OCI-LY7 (cell line): ENCODE data around the gene ARHGEF40. TPM values are rescaled to one million over a fixed set of nuclear protein-coding genes. Genes with fewer than 3 reads are reported as not detected.

Source experiments
- BruUV-seq: library from RNA; stranded (reverse); fragments of 400-500 nt; replicated peaks from 2 replicates; lab custom pipeline; 2021; lab: Mats Ljungman, UMichigan
- CTCF ChIA-PET: fragments of 300-600 bp; sonication (Branson Sonifier 250); formaldehyde crosslinking; loops from one replicate; lab custom pipeline; 2022; ENCODE audit warnings: antibody characterized with exemption; ENCODE audit not compliant: unreplicated experiment; lab: Charles Lee
- POLR2A ChIA-PET: fragments of 300-600 bp; sonication (Branson Sonifier 250); formaldehyde crosslinking; loops from one replicate; lab custom pipeline; 2022; ENCODE audit warnings: antibody characterized with exemption; lab: Charles Lee
- DNase-seq: peaks from one replicate; pipeline ENCODE4 v3.0.0-alpha.2; 2015; ENCODE audit warnings: low spot score
- H2AFZ ChIP-seq: fragments of 200-600 bp; sonication (generic), shearing (Covaris generic); 2 replicates; pipeline ENCODE4 v1.6.1; 2014; ENCODE audit warnings: mild to moderate bottlenecking, antibody characterized with exemption, low read length, moderate library complexity
- H3K27ac ChIP-seq: fragments of 200-600 bp; sonication (generic); 2 replicates; pipeline ENCODE4 v1.5.1; 2014; ENCODE audit warnings: mixed run types, low read depth, mild to moderate bottlenecking, moderate library complexity, low read length, inconsistent platforms; ENCODE audit not compliant: poor library complexity, severe bottlenecking
- H3K36me3 ChIP-seq: fragments of 200-600 bp; sonication (generic); 2 replicates; pipeline ENCODE4 v1.6.1; 2014; ENCODE audit warnings: mild to moderate bottlenecking, antibody characterized with exemption, low read length, moderate library complexity, mixed read lengths; ENCODE audit not compliant: insufficient read depth
- H3K4me1 ChIP-seq: fragments of 200-600 bp; sonication (generic); 2 replicates; pipeline ENCODE4 v1.5.1; 2014; ENCODE audit warnings: mild to moderate bottlenecking, low read length; ENCODE audit not compliant: insufficient read depth, poor library complexity, severe bottlenecking
- H3K4me2 ChIP-seq: fragments of 200-600 bp; sonication (generic); 2 replicates; pipeline ENCODE4 v1.6.1; 2014; ENCODE audit warnings: mild to moderate bottlenecking, low read length
- H3K4me3 ChIP-seq: fragments of 200-600 bp; sonication (generic); 2 replicates; pipeline ENCODE4 v1.5.1; 2014; ENCODE audit warnings: mild to moderate bottlenecking, low read depth, low read length; ENCODE audit not compliant: poor library complexity, severe bottlenecking
- H3K79me2 ChIP-seq: fragments of 200-600 bp; sonication (generic); 2 replicates; pipeline ENCODE4 v1.6.1; 2016; ENCODE audit warnings: low read depth, mild to moderate bottlenecking, low read length, moderate library complexity, mixed read lengths; ENCODE audit not compliant: insufficient read depth
- H3K9me2 ChIP-seq: fragments of 200-600 bp; sonication (generic); 2 replicates; pipeline ENCODE4 v1.6.1; 2016; ENCODE audit warnings: mild to moderate bottlenecking, low read length, mixed read lengths; ENCODE audit not compliant: insufficient read depth
- H3K9me3 ChIP-seq: fragments of 200-600 bp; sonication (generic); 2 replicates; pipeline ENCODE4 v1.6.1; 2014; ENCODE audit warnings: mild to moderate bottlenecking, mixed run types, low read length, mixed read lengths
- H4K20me1 ChIP-seq: fragments of 200-600 bp; sonication (generic); 2 replicates; pipeline ENCODE4 v1.6.1; 2014; ENCODE audit warnings: mild to moderate bottlenecking, antibody characterized with exemption, low read length, moderate library complexity, mixed read lengths; ENCODE audit not compliant: insufficient read depth
- EZH2phosphoT487 ChIP-seq: fragments of 200-600 bp; sonication (generic); IDR thresholded peaks from 2 replicates; pipeline ENCODE4 v1.6.1; 2018; ENCODE audit warnings: low read depth, borderline replicate concordance, mild to moderate bottlenecking, mixed run types, antibody characterized with exemption, low read length, moderate library complexity, mixed read lengths
- intact Hi-C: fragments of 100-400 bp; cut with micrococcal nuclease; formaldehyde crosslinking; loops from one replicate; pipeline ENCODE4 v1.10.0; 2022; ENCODE audit not compliant: unreplicated experiment
- total RNA-seq, 2 experiments: library from RNA; depleted of rRNA in 1 of 2; stranded (reverse); fragments of >200 nt in 1 of 2; shearing (Covaris generic) in 1 of 2; gene quantifications; 2 replicates each; pipeline ENCODE4 v1.2.3, GENCODE V29; 2014 to 2022
- TF ChIP-seq, protein P1 (sequence below): fragments of 200-600 bp; sonication (generic); conservative IDR thresholded peaks from 2 replicates; pipeline ENCODE4 v1.5.1; 2014; ENCODE audit warnings: mild to moderate bottlenecking, antibody characterized with exemption, low read length, moderate library complexity, mixed read lengths

Gene ARHGEF40
- total RNA-seq, 2 experiments from 2014 or later, result 1.3 to 2.0 TPM

DNA sequence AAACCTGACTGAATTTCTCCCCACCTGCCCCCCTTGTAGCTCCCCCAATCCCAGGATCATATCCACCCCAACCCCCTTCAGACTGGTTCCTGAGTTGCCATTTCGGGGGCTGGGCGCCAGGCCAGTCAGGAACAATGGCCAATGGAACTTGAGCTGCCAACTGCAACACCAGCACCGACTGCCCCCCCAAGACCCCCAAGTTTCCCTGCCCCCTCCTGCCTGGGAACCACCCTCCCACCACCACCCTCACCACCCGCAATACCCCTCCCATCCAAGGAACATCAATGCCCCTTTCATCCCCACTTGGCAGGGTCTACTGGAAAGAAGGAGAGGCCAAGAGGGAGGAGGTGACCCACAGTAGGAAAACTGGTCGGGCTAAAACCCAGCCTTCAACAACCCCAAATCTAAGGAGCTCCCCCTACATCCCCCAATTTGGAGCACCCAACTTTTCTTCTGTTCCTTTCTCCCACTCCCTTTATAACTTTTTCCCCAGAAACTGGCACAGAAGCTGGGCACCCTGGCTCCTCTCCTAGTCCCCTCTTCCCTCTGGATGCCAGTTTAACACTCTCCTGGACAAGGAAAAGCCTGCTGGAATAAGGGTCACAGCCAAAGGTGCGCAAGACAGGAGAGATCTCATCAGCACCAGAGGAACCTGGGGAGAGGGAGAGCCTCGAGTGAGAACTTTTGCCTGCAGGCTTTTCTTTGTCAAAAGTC is 43.7 kb upstream of the ARHGEF40 start:
- Histone ChIP-seq H3K4me2 (no peak overlapping the region), H4K20me1 (no peaks in the 10 kb centered on the region), H3K9me2 (no peaks in the 10 kb centered on the region), H3K4me3 (no peak overlapping the region), H3K79me2 (no peaks in the 10 kb centered on the region), H3K9me3 (no peaks in the 10 kb centered on the region), H3K27ac (no peak overlapping the region), H3K36me3 (no peaks in the 10 kb centered on the region), H2AFZ (no peak overlapping the region), H3K4me1 (no peaks in the 10 kb centered on the region)
- CTCF ChIA-PET, result no interaction called here
- no TSS peak for BruUV-seq
- no peak for DNase-seq
- intact Hi-C loops, result no loop called here
- TF ChIP-seq, protein P1, sequence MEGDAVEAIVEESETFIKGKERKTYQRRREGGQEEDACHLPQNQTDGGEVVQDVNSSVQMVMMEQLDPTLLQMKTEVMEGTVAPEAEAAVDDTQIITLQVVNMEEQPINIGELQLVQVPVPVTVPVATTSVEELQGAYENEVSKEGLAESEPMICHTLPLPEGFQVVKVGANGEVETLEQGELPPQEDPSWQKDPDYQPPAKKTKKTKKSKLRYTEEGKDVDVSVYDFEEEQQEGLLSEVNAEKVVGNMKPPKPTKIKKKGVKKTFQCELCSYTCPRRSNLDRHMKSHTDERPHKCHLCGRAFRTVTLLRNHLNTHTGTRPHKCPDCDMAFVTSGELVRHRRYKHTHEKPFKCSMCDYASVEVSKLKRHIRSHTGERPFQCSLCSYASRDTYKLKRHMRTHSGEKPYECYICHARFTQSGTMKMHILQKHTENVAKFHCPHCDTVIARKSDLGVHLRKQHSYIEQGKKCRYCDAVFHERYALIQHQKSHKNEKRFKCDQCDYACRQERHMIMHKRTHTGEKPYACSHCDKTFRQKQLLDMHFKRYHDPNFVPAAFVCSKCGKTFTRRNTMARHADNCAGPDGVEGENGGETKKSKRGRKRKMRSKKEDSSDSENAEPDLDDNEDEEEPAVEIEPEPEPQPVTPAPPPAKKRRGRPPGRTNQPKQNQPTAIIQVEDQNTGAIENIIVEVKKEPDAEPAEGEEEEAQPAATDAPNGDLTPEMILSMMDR, result no peak
- TF ChIP-seq EZH2phosphoT487, result no peak
- POLR2A ChIA-PET, result interaction anchor here (0.7 kb wide), 1 partner anchor 382 kb away, joined by 4 read pairs; no protein-coding TSS in a partner anchor

DNA sequence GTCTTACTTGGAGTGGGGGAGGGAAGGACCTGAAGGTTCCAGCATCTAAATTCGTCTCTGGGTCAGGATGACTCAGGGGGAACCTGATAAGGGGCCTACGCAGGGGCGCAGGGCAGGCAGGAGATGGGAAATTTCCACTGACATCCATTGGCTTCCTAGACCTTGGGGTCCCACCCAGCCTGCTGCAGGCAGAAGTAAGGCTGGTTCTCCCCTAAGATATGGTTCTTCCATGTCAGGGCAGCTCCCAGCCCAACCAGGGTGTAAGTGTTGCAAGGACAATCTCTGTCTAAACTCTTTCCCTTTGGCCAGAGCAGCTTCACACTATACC is 43.2 kb upstream of the ARHGEF40 start:
- H3K9me3 ChIP-seq, result no peaks in the 10 kb centered on the region
- H3K9me2 ChIP-seq, result no peaks in the 10 kb centered on the region
- BruUV-seq, result no TSS peak
- no peak overlapping the region for H3K4me2 ChIP-seq
- H3K27ac ChIP-seq, result no peak overlapping the region
- no peak for DNase-seq
- CTCF ChIA-PET, result no interaction called here
- TF ChIP-seq, protein P1, result no peak
- no peak for TF ChIP-seq EZH2phosphoT487
- H2AFZ ChIP-seq, result no peak overlapping the region
- H3K79me2 ChIP-seq, result no peaks in the 10 kb centered on the region
- no peaks in the 10 kb centered on the region for H3K36me3 ChIP-seq
- no peaks in the 10 kb centered on the region for H4K20me1 ChIP-seq
- intact Hi-C loops, result no loop called here
- POLR2A ChIA-PET, result no interaction called here
- H3K4me1 ChIP-seq, result no peaks in the 10 kb centered on the region
- no peak overlapping the region for H3K4me3 ChIP-seq

DNA sequence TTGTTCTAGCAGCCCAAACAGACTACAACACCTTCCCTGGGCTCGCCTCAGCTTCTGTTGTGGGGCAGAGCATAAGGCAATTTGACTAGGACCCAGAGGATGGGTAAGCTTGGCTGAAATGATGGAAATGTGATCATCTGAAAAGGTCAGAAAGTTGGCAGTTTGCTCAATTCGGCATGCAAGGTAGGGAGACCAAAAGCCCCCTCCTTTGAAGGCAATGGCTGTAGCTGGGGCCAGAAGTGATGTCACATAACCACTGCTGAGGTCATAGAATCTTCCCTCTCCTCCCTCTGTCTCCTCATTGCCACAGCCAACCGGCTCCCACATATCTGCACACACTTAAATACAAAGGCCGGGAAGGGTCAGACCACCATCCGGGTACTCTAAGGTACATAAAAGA is 40.2 kb upstream of the ARHGEF40 start, which contains the start of gene TPPP2:
Gene TPPP2 (plus strand): TSS at position 301 of the 400 bp plus-strand sequence. CDS start 365 bp downstream, outside the sequence.
- BruUV-seq, result no TSS peak
- intact Hi-C loops, result no loop called here
- Histone ChIP-seq H3K4me1 (no peaks in the 10 kb centered on the region), H2AFZ (no peak within 1 kb of the TSS), H3K4me2 (no peak within 1 kb of the TSS), H3K4me3 (no peak within 1 kb of the TSS), H3K9me3 (no peaks in the 10 kb centered on the region), H3K36me3 (no peaks in the 10 kb centered on the region), H3K9me2 (no peaks in the 10 kb centered on the region), H3K79me2 (no peaks in the 10 kb centered on the region), H3K27ac (no peak within 1 kb of the TSS), H4K20me1 (no peaks in the 10 kb centered on the region)
- POLR2A ChIA-PET, result no interaction called here
- DNase-seq, result no peak
- no peak for TF ChIP-seq EZH2phosphoT487
- TF ChIP-seq, protein P1, result no peak
- CTCF ChIA-PET, result interaction anchor here (0.6 kb wide), 1 partner anchor 1392 kb away, joined by 3 read pairs; no protein-coding TSS in a partner anchor
